Heart left ventricle (tissue), 16 donors: Measurements from ENCODE around the gene GLDC. TPM values are rescaled to one million over a fixed set of nuclear protein-coding genes. Genes with fewer than 3 reads are reported as not detected.

Source experiments
- ATAC-seq, 4 donors: fragments of 200-7000 bp; cut with Tn5 transposase; one replicate each; pipeline ENCODE4 v1.9.1; 2020 to 2022; ENCODE audit warnings: moderate library complexity in 4 of 4, mild to moderate bottlenecking in 3 of 4, moderate number of reproducible peaks in 1 of 4
- DNase-seq, 5 donors: peaks; one replicate each; pipeline ENCODE4 v3.0.0-alpha.2; 2020
- H3K27ac ChIP-seq, 12 donors: fragments of 200-600 bp; sonication (generic) in 4 of 12; one replicate each; pipeline versions ENCODE4 v1.5.0 to v1.8.0; 2016 to 2022; ENCODE audit warnings: mild to moderate bottlenecking in 2 of 12
- H3K27me3 ChIP-seq, 9 donors: fragments of 200-600 bp; sonication (generic) in 2 of 9; one replicate each; pipeline versions ENCODE4 v1.5.1 to v1.8.0; 2016 to 2022; ENCODE audit warnings: mild to moderate bottlenecking in 3 of 9
- H3K36me3 ChIP-seq, 9 donors: fragments of 200-600 bp; sonication (generic) in 2 of 9; one replicate each; pipeline versions ENCODE4 v1.5.0 to v1.8.0; 2018 to 2022; ENCODE audit warnings: mild to moderate bottlenecking in 2 of 9
- H3K4me1 ChIP-seq, 12 donors: fragments of 200-600 bp; sonication (generic) in 4 of 12; one replicate each; pipeline versions ENCODE4 v1.5.0 to v1.8.0; 2016 to 2022; ENCODE audit warnings: mild to moderate bottlenecking in 3 of 12
- H3K4me3 ChIP-seq, 12 donors: fragments of 200-600 bp; sonication (generic) in 4 of 12; one replicate each; pipeline versions ENCODE4 v1.5.0 to v1.8.0; 2017 to 2022; ENCODE audit warnings: mild to moderate bottlenecking in 9 of 12, moderate library complexity in 4 of 12
- H3K9me3 ChIP-seq, 12 donors: fragments of 200-600 bp; sonication (generic) in 4 of 12; one replicate each; pipeline versions ENCODE4 v1.5.0 to v1.8.0; 2016 to 2022; ENCODE audit warnings: mild to moderate bottlenecking in 1 of 12
- CTCF ChIP-seq, 12 donors: fragments of 200-600 bp; sonication (generic) in 4 of 12; IDR thresholded peaks; one replicate each; pipeline versions ENCODE4 v1.5.0 to v1.8.0; 2018 to 2022; ENCODE audit warnings: antibody characterized with exemption in 12 of 12, mild to moderate bottlenecking in 5 of 12
- POLR2A ChIP-seq, 2 donors: fragments of 450-650 bp; IDR thresholded peaks; one replicate each; pipeline ENCODE4 v1.6.1; 2017; ENCODE audit warnings: antibody characterized with exemption in 2 of 2, mild to moderate bottlenecking in 2 of 2, moderate library complexity in 2 of 2
- WGBS, 4 donors: extraction: QIAGEN DNeasy Blood & Tissue Kit in 2 of 4; methylation state at CpG; one replicate each; pipeline versions ENCODE4 v1.1.5 to v1.1.7; 2013 to 2018; 5-methylcytosine and 5-hydroxymethylcytosine counted together
- intact Hi-C, 10 donors: fragments of 100-400 bp; cut with DNase I; formaldehyde crosslinking; loops; one replicate each; pipeline versions ENCODE4 v1.11.1 to v1.14.2; 2022
- polyA plus RNA-seq, 2 donors: library from polyadenylated mRNA; stranded (reverse); fragments of 200-250 nt; gene quantifications; one replicate each; pipeline ENCODE4 v1.2.3, GENCODE V29; 2013
- total RNA-seq, 9 donors: library from RNA; depleted of rRNA in 2 of 9; stranded (reverse); fragments of >200 nt in 2 of 9; fragmentation: NEBNext Ultra II Directional in 3 of 9; extraction: Animal tissue kit (Norgen Biotek cat#: 25700) in 3 of 9; gene quantifications; one replicate each; pipeline versions ENCODE4 v1.1.0 to v1.2.4, GENCODE V29; 2016 to 2023
- donor health status: ischemic (EF 13 %, LVEDD 7.1; RV severe dilation, severe dysfunction).
- donor health status: healthy with polysubstance abuse.
- donor health status: DM: no; HTN: yes; CAD: no.
- donor health status: DM: no; HTN: no; CAD: no.
- donor health status: ischemic (EF 25% LVEDD 6.9; RV normal size, moderate dysfunction).
- donor health status: ischemic (EF 25% LVEDD 5.7; RV mildly dilated, moderate dysfunction).
- donor health status: healthy.
- donor health status: DM: yes; HTN: yes; CAD: no.
- donor health status: ischemic (EF 35%, LVEDD 5.7; RV mildly dilated, moderate dysfunction).
- donor health status: nonischemic (EF 11% LVEDD 7.7; RV severe dilation, severe dysfunction).
- donor health status: DM: yes; HTN: yes; CAD: no.
- donor health status: PGD.
- donor health status: ischemic (EF 29% LVEDD 5.4; RV normal size, mild dysfunction).
- donor health status: nonischemic (EF 23%, LVEDD 6.1; RV moderate dilation, normal function).

The GLDC gene
- total and polyA plus RNA-seq, 11 donors, result 0.26 to 0.53 TPM; not detected in 9

GRCh38 chr9:6567140-6567591, 78.4 kb downstream of the GLDC start:
- H3K4me1 ChIP-seq, result peaks cover 0 to 42% (median 0%) of the 10 kb centered on the region in 12 donors
- intact Hi-C loops, result loop anchor here in 2 of 10 donors (2.0 kb wide), 1 partner anchor 212 kb away; no protein-coding TSS in a partner anchor
- TF ChIP-seq POLR2A (IDR thresholded peaks at IDR 0.05), result no peak
- TF ChIP-seq CTCF (IDR thresholded peaks at IDR 0.05), result no peak
- no peak for ATAC-seq
- peak overlapping the region in 1 of 12 donors; percentile 11 for H3K4me3 ChIP-seq
- no peaks in the 10 kb centered on the region for H3K36me3 ChIP-seq
- H3K27ac ChIP-seq, result peak overlapping the region in 1 of 12 donors; percentile 56
- DNase-seq, result no peak
- H3K27me3 ChIP-seq, result peaks cover 0 to 8% (median 0%) of the 10 kb centered on the region in 9 donors
- no peaks in the 10 kb centered on the region for H3K9me3 ChIP-seq
- 78 to 92% (median 88%) methylated on average over 5 of the region's 5 CpGs for WGBS, 4 donors

DNA sequence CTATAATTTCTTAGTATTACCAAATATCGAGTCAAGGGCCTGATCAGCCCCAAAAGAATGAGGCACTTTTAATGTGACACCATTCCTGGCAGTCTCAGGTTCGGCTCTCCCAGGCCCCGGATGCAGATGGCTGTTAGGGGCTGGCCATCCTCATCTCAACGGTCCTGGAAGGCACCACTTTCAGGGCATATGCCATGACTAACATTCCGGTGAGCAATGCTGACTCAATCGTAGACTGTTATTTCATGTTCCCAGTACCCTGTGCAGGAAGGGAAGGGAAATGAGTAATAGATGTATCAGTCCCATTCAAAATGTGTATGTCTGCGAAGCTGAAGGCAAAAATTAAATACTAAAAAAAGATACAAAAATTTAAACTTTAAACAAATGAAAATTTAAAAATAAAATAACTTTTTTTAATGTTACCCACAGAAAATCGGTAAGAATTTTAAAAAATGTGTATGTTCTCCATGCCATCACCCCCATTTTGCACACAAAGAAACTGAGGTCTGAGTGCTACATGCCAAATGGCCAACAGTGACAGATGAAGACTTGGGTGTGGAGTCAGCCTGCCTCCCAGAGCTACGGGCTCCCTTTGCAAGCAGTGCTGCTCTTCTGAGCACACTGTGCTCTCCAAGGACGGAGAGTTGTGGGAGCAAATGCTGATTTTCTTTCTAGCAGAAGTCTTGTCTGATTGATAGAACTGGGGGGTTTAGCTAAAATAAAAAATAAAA, 79.0 kb downstream of the GLDC start:
- intact Hi-C loops, result loop anchor here in 2 of 10 donors (2.0 kb wide), 1 partner anchor 212 kb away; no protein-coding TSS in a partner anchor
- H3K36me3 ChIP-seq, result no peaks in the 10 kb centered on the region
- peak overlapping the region in 1 of 12 donors; percentile 11 for H3K4me3 ChIP-seq
- peaks cover 0 to 8% (median 0%) of the 10 kb centered on the region in 9 donors for H3K27me3 ChIP-seq
- DNase-seq (no peak), ATAC-seq (peak in 3 of 4 donors; percentile 35 to 61 (median 52))
- TF ChIP-seq POLR2A (IDR thresholded peaks at IDR 0.05) (no peak), CTCF (IDR thresholded peaks at IDR 0.05) (no peak)
- WGBS, 4 donors, result 68 to 79% (median 74%) methylated on average over 10 of the region's 10 CpGs
- peak overlapping the region in 1 of 12 donors; percentile 65 for H3K27ac ChIP-seq
- no peaks in the 10 kb centered on the region for H3K9me3 ChIP-seq
- peaks cover 0 to 42% (median 0%) of the 10 kb centered on the region in 12 donors for H3K4me1 ChIP-seq

GRCh38 chr9:6565312-6565711, 80.2 kb downstream of the GLDC start:
- Histone ChIP-seq H3K36me3 (no peaks in the 10 kb centered on the region), H3K4me3 (no peak overlapping the region), H3K9me3 (no peaks in the 10 kb centered on the region), H3K4me1 (peaks cover 0 to 42% (median 0%) of the 10 kb centered on the region in 12 donors), H3K27me3 (peaks cover 0 to 3% (median 0%) of the 10 kb centered on the region in 9 donors), H3K27ac (peak overlapping the region in 1 of 12 donors; percentile 65)
- TF ChIP-seq CTCF (IDR thresholded peaks at IDR 0.05) (no peak), POLR2A (IDR thresholded peaks at IDR 0.05) (no peak)
- DNase-seq (no peak), ATAC-seq (peak in 1 of 4 donors; percentile 18)
- intact Hi-C loops, result no loop called here
- 64 to 74% (median 70%) methylated on average over 8 of the region's 8 CpGs for WGBS, 4 donors

GRCh38 chr9:6564868-6565267, 80.7 kb downstream of the GLDC start:
- H3K4me1 ChIP-seq, result peaks cover 0 to 42% (median 0%) of the 10 kb centered on the region in 12 donors
- ATAC-seq (peak in 2 of 4 donors; percentile 40 to 48), DNase-seq (peak in 2 of 5 donors; percentile 16 to 30)
- no peak overlapping the region for H3K4me3 ChIP-seq
- TF ChIP-seq CTCF (IDR thresholded peaks at IDR 0.05), result no peak
- no peak for TF ChIP-seq POLR2A (IDR thresholded peaks at IDR 0.05)
- no peaks in the 10 kb centered on the region for H3K9me3 ChIP-seq
- no peaks in the 10 kb centered on the region for H3K36me3 ChIP-seq
- intact Hi-C loops, result no loop called here
- WGBS, 4 donors, result 46 to 62% (median 58%) methylated on average over 3 of the region's 3 CpGs
- H3K27ac ChIP-seq, result peak overlapping the region in 2 of 12 donors; percentile 26 to 65
- H3K27me3 ChIP-seq, result peaks cover 0 to 3% (median 0%) of the 10 kb centered on the region in 9 donors
